Fibroblast of skin of right quadriceps (primary cell): ENCODE measurements around the gene AUTS2.
"Not testable (repeated sequence)": the region's sequence is repeated elsewhere in the genome, so short reads cannot be mapped to it uniquely, and the experiment has no call there.

Experiments
- DNase-seq: peaks from one replicate; pipeline ENCODE4 v3.0.0-alpha.2; 2013

Gene AUTS2

DNA sequence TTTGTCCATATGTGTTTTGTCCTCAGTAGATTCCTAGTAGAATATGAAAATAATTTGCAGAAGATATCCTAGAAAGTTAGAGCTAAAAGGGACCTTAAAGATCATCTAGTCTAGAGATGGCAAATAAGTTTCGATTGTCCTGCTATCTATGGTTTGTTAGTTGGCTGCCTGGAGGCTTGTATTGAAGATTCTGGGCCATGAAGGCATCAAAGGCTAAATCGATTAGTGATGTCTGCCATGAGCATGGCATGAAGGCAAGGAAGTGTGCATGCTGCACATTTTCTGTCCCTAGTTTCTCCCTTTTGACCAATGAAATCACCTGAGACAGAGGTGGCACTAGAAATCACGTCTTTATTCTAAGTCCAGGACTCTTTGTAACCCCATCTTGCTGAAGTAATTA is 979.9 kb downstream of the AUTS2 start:
- DNase-seq = no peak

GRCh38 chr7:70579397-70580097 is 981.3 kb downstream of the AUTS2 start:
- DNase-seq = peak; percentile 24

DNA sequence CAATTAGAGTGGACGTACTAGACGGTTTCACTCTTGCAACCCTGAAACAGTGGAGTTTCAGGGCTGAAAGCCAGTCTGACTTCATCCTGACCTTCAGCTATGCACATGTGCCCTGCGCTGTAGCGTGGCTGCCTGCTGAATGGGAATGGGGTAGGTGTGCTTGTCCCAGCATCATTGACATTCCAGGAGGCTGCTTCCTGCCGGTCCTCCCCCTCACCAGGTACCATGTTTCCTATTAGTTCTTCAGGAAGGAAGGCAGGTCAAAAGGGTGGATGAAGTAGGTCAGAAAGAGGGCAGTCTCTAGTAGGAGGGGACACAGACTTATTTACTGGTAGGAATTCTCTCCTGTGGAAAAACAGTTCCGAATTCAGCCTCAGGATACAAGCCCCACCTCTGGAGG is 981.9 kb downstream of the AUTS2 start:
- DNase-seq = no peak

- DNase-seq = no peak
These were observed 984.9 kb downstream of the AUTS2 start for GRCh38 chr7:70582927-70583895.

DNA sequence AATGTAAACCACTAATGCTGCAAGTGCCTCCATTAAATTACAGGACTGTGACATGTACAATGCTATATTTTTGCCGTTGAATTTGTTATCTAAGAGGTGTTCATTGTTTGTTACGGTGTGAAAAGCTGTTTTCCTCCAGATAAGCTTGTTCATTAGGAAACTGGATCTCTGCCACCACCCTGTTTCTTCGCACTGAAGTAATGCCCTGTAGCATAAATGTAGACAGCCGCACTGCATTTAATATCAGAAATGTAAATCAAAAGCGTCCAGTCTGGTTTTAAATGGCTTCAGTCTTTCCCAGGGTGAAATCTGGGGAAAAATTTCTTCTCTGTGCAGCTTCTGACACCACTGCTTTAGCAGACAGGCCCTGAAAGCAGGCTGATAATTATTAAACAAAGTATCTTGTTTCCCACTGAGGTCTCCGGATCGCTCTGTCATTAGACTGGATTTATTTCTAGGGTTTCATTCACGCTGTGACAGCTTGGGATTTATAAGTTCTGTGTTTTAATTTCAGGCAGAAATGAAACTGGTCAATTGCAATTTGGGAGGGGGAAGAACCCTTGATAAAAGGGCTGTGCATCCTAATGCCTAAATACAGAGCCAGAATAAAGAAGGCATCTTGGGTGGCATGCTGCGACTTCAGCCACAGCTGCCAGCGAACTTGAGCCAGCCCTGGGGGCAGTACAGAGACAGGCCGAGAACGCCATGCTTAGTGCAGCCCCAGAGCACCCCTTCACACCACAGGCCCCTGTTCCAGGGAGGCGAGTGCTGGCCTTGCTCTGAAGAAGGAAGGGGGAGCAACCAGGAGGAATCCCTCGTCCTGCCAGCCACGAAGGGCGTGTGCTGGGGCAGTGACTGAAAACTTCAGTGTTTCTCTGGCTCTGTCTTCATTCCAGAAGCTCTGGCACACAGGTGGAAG is 985.9 kb downstream of the AUTS2 start:
- DNase-seq = no peak

DNA sequence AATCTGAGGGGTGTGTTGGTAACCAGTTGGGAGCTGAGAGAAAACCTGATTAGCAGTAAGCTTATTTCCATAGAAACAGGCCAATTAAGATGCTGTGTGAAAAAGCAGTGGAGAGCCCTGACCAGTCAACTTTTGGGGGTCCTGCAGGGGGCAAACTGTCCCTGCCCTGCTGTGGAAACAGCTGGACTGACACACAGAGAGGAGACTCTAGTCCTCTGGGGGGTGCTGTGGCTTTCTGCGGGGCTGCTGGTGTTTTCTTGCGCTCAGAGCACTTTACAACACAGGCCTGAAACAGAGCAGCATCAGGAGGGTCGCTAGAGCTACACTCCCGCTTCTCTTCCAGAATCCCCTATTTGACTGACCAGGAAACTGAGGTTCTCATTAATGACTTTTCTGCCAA is 986.8 kb downstream of the AUTS2 start:
- no peak for DNase-seq

- peak; percentile 80 for DNase-seq
These were observed 988.5 kb downstream of the AUTS2 start for GRCh38 chr7:70586822-70587221.

DNA sequence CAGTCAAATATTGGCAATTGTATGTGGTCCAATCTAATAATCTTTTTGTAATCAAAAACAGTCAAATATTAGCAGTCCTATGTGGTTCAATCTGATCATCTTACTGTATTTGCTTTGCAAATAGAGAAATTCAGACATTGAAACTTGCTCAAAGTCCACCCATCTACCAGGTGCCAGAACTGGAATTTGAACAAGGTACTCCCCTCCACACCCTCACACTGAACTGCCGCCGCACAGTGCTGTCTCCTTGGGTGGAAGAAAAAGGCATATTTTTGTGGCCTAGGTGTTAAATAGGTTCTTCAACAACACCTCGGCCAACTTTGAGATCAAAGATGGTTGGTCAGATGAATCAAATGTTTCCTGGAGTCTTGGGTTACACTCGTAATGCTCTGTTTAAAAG is 989.5 kb downstream of the AUTS2 start:
- no peak for DNase-seq

DNA sequence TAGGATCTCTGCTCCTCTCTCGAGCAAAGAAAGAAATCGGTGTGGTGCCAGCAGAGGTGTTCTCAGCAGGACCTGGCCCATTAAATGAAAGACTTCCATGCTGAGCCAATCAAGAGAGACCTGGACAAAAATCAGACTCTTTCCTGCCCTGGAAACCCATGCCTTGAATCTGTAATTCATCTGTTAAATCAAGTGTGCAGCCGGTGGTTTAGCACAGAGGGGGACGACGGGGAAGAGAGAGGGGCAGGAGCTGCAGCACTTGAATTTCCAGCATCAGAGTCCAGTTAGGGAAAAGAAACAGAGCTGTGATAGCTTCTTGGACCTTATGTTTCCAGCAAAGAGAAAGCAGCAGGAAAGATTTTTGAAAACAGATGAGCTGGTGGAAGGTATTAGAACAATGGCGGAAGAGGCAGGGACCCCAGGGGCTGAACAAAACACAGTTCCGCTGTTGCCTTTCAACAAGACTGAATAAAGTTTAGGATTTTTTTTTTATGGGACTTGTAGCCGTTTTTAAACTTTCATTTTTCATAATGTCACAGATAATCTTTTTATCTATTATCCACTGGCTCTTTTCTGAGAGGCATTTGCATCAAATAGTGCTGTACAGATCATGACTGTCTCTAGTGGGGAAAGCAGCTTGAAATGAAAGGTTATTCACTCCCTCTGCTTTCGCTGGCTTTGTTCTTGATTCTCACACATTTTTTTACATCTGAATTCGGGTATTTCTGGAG is 990.1 kb downstream of the AUTS2 start:
- DNase-seq = no peak

GRCh38 chr7:70589010-70589409 is 990.7 kb downstream of the AUTS2 start:
- DNase-seq = no peak

- no peak for DNase-seq
These were observed 991.3 kb downstream of the AUTS2 start for GRCh38 chr7:70589590-70589989.

GRCh38 chr7:70590126-70590854 is 992.0 kb downstream of the AUTS2 start:
- no peak for DNase-seq

- DNase-seq = no peak
These were observed 993.4 kb downstream of the AUTS2 start for GRCh38 chr7:70591643-70592042.

DNA sequence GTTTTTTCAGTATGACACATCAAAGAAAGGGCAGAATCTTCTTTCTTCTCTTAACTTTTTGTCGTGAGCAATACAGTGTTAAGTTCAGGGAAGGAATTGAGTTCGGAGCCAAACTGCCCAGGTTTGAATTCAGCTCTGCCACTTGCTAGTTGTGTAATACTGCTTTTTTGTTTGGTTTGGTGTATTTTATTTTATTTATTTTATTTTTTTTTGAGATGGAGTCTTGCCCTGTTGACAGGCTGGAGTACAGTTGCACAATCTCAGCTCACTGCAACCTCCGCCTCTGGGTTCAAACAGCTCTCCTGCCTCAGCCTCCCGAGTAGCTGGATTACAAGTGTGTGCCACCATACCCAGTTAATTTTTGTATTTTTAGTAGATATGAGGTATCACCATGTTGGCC is 993.9 kb downstream of the AUTS2 start:
- no peak for DNase-seq

DNA sequence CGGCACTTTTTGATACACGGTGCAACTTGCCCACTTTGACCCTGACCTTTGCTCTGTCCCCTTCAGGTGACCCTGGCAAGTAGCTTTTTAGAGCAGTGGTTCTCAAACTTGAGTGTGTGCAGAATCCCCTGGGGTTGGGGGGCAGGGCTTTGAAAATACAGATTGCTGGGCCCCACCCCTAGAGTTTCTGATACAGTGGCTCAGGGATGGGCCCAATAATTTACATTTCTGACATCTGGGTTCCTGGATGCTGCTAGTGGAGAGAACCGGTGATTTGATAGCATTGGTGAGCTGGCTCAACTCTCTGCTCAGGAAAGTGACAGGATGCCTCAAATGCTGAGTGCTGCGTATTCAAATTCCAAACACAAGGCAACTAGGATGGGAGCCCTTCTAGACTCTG is 995.9 kb downstream of the AUTS2 start:
- DNase-seq = no peak

- DNase-seq = not testable (repeated sequence)
These were observed 996.6 kb downstream of the AUTS2 start for GRCh38 chr7:70594885-70595284.

DNA sequence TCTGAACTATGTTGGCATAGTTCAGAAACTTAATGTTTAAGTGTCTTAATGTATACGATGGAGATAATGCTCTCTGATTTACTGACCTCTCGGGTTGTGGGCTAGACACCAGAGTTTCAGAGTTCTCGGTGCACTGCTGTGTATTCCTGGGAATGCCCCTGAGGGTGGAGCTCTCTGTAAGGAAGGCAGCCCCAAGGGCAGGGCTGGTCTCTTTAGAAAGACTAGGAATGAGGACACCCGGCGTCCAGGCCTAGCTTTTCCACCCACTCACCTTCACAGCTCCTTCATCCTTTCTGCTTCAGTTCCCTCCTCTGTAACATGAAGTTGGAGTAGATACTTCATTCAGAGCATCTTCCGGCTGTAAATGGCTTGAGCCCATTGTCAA is 997.1 kb downstream of the AUTS2 start:
- DNase-seq = no peak

- DNase-seq = no peak
These were observed 997.7 kb downstream of the AUTS2 start for GRCh38 chr7:70595755-70596597.

DNA sequence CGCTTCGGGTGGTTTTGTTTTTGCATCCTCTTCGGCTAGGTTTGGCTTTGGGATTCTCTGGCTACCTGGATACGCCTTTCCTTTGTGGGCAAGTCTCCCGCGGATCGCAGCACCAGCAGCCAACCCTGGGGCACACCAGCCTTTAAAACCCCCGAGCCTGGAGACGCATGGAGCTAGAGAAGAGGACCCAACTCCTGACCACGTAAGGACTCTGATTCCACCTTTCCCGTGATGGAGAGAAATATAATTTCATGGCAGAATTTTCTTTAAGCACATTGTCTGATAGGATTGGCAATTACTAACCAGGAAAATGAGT is 998.3 kb downstream of the AUTS2 start:
- DNase-seq = no peak

GRCh38 chr7:70597066-70597465 is 998.8 kb downstream of the AUTS2 start:
- DNase-seq = no peak

DNA sequence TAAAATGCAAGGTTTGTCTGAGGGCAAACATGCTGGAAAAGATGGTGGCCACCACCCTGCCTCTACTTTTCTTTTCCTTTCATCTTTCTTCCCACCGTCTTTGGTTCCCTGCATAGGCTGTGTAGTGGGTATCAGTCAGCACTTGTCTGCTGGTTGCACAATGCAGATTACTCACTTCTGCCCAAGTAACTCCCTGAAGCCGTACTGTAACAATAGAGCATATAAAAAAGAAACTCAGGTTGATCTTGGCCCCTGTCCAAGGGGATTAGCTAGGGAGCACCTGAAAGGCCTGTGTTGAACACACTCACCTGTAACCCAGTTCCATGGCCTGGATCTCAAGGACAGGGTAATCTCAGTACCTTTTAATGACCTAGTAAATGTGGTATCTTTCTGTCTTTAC is 1000.7 kb downstream of the AUTS2 start:
- DNase-seq = peak; percentile 15
